Left cardiac atrium (tissue), 4 donors: Measurements from ENCODE around the gene GUCA1A. TPM values are rescaled to one million over a fixed set of nuclear protein-coding genes. Genes with fewer than 3 reads are reported as not detected.

Experiments used
- ATAC-seq, 2 donors: fragments of 200-7000 bp; cut with Tn5 transposase; one replicate each; pipeline ENCODE4 v1.9.1; 2020; ENCODE audit warnings: mild to moderate bottlenecking in 2 of 2, moderate library complexity in 2 of 2
- DNase-seq: peaks from one replicate; pipeline ENCODE4 v3.0.0-alpha.2; 2020
- intact Hi-C, 2 donors: fragments of 100-400 bp; cut with DNase I; formaldehyde crosslinking; loops; one replicate each; pipeline versions ENCODE4 v1.14.1 to v1.15.1; 2022 to 2023
- long read RNA-seq: library from polyadenylated mRNA; unstranded; transcript quantifications from one replicate; pipeline ENCODE4 v2.0.0, GENCODE V29; 2021
- total RNA-seq, 2 donors: library from RNA; stranded (reverse); fragmentation: NEBNext Ultra II Directional; extraction: Animal tissue kit (Norgen Biotek cat#: 25700); gene quantifications; one replicate each; pipeline ENCODE4 v1.2.1, GENCODE V29; 2021
- donor health status: DM: no; HTN: yes; CAD: no.
- donor health status: DM: no; HTN: yes; CAD: no; lungs with severe emphysema.
- donor health status: DM: yes; HTN: yes; CAD: no.
- donor health status: Dilated cardiomyopathy.

The GUCA1A gene
- total RNA-seq = not detected
- long read RNA-seq = 0 reads

DNA sequence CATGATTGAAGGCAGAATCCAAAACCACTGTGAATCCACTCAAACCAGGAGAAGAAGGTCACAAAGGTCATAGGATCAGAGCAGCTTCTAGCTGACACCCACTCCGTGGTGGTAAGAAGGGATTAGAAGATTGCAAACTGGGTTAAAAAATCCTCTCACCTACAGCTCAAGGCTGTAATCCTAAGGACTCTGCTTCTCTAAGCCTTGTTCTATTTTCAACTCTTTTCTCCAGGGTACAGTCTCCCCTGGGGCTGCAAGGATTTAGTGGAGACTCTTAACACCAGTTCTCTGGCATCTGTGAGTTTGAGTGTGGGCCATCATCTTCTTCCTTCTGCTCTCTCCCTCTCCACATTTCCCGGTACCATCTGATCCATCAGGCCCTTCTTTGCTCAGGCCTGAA, at the start of gene GUCA1A:
GUCA1A (plus strand) TSS at position 264 of the 400 bp plus-strand sequence. CDS start 250 bp downstream, outside the sequence.
- intact Hi-C loops = no loop called here
- ATAC-seq = no peak
- no peak for DNase-seq

DNA sequence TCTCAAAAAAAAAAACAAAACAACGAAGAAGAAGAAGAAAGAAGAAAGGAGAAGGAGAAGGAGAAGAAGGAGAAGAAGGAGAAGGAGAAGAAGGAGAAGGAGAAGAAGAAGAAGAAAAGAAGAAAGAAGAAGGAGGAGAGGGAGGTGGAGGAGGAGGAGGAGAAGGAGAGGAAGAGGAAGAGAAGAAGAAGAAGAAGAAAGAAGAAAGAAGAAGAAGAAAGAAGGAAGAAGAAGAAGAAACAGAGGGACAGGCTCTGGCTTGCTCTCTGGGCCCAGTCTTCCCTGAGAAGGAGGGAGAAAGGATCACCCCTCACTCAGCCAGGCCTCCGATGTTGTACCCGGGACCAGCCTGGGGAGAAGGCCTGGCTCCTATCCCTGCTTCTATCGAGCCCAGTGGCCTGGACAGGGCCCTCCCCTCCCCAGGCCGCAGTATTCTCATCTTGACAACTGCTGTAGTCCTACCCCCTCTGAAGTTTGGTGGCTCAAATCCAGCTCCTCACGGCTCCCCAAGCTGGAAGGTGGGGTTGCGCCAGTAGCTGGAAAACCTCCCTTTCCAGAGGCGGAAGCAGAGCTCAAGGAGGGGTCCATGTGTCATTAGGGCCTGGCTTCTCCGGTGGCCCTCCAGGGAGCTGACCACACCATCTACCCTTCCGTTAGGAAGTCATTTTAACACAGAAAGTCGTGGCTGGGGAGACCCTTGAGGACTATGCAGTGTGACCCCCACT, 49.6 kb upstream of the GUCA1A start:
- intact Hi-C loops = no loop called here
- DNase-seq = no peak
- ATAC-seq = no peak

DNA sequence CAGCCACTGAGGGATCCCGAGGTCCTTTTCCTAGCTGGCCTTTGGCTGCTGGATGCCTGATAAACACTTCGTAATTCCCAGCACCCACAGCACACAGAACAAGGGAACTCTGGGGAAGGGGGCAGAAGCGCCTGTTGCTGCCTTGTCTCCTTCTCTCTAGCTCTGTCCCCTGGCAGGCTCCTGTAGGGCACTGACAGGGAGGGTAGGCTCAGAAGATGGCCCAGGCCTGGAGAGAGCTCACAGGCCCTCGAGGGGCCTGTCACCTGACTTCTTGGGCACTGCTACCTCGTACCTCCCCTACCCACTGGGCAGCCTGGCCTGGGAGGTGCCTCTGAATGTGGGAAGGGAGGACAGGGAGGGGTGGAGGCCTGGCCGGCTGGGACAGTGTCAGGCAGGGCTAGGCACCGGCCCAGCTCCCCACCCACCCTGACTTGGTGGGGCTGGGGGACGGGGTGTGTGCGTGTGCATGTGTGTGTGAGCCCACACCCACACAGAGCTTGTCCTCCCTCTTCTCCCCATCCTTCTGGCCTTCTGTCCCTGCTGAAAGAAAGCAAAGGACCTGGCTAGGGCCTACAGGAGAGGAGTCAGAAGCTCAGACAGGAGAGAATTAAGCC, 48.8 kb upstream of the GUCA1A start:
- intact Hi-C loops = no loop called here
- DNase-seq (no peak), ATAC-seq (peak; percentile 8 to 10)

DNA sequence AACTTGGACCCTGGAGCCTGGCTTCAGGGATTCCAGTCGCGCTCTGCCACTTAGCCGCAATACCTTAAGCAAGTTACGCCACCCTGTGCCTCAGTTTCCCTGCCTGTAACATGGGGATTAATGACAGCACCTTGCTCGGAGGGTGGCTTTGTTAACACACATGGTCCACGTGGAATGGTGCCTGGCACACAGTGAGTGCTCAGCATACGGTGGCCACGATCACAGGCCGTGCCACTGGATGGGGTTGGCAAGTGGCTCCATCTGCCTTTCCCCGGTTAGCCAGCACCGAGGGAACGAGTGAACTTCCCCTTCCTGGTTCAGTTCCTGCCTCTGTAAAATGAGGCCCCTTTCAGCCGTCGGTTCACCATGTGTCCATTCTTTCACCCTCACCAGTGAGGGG, 47.9 kb upstream of the GUCA1A start:
- intact Hi-C loops = no loop called here
- no peak for ATAC-seq
- DNase-seq = no peak

DNA sequence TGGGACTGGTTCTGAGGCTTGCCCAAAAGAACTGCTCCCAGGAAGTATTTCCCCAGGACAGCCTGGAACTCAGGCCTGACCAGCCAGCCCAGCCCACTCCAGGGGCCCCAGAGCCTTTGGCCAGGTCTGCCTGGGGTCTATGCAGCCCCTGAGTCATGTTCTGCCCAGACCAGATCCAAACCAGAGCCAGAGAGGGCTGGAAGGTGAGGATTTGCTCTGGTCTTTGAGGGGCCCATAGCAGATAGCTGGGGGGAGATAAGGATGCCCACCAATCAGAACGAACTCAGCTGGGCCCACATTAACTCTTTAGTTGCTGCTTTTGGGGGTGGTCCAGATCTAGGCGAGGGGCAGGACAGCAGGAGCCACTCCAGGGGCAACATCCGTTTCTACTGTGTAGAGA, 47.5 kb upstream of the GUCA1A start:
- ATAC-seq (no peak), DNase-seq (no peak)
- intact Hi-C loops = no loop called here

DNA sequence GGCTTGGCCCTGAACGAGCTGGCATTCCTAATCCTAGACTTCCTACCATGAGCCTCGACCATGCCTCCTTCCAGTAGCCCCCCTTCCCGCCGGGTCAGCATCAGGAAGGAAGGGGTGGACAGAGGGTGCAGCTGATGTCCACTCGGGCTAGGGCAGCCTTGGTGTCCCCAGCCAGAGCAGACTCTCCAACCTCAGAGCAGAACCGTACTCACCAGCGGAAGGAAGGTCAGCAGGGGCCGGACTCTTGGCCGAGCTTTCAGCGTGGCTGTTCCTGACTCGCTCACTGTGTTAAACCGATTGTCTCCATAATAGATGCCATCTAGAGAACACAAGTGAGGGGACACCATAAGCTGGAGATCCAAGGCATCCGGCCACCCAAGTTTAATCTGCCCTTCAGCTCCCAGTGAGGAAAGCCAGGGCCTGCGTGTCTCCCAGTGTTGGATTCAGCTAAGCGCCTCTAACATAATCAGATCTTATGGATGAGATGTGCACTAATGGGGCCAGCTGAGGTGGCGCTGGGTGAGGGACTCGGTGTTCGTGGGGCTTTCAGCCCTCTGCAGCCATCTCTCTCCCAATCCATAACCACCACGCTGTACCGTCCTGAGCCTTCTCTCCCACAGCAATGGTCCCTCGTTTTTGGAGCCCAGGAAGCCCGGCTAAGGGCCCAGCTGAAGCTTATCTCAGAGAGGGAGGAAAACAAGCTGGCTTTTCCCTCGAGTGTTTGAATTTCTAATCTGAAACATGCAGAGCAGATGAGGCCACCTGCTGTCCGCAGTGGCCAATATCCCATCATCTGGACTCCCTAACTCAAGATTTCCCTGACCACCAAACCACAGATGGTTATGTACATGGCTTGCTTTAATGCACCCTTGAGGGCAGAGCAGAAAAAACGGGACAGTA, 44.5 kb upstream of the GUCA1A start:
- intact Hi-C loops = no loop called here
- ATAC-seq (peak; percentile 37 to 50), DNase-seq (peak; percentile 45)

DNA sequence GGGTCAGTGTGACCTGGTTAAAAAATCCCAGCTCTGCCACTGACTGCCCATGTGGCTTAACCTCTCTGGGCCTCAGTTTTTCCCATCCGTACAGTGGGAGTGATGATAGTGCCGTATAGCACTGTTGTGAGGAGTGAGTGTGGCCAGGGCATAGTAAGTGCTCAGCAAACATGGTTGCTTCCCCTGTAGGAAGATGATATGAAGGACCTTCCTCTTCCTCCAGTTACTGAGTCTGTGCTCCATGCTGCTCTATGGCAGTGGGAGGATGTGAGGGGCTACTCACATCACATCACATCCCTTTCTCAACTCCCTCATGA, 43.8 kb upstream of the GUCA1A start:
- ATAC-seq (no peak), DNase-seq (no peak)
- intact Hi-C loops = no loop called here

DNA sequence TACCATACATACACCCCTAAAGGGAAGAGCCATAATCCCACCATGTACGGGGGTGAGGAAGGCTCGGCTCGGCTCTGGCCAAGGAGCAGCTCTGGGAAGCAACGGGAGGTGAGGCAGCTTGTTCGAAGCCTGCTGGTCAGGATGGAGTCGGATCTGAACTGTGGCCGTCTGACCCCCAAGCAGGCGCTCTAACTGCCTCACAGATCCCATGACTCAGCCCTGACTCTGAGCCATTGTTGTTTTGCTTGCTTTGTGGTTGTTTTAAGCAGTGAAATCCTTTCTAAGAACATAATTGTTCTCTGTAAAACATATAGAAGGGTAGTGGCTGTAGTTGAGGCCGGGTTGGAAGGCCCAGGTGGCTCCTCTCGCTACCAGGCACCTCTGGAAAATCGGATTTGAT, 41.6 kb upstream of the GUCA1A start:
- no peak for DNase-seq
- ATAC-seq = no peak
- intact Hi-C loops = no loop called here

DNA sequence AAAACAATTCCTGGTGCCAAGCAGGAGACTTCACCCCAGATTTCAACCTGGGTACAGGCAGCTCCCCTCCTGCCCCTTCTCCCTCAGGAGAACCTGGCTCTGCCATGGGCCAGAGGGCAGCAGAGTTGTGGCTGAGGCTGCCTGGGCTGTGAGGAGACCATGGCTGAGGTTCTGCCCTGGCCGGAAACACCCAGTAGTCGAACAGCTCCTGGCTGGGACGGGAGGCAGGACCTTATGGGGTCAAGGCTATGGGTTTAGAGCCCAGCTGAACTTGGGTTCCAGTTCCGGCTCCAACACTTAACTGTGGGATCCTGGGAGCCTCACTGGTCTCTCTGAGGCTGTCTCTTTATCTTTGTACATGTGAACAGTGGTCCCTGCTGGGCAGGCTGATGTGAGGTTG, 39.2 kb upstream of the GUCA1A start:
- ATAC-seq (no peak), DNase-seq (no peak)
- intact Hi-C loops = no loop called here

DNA sequence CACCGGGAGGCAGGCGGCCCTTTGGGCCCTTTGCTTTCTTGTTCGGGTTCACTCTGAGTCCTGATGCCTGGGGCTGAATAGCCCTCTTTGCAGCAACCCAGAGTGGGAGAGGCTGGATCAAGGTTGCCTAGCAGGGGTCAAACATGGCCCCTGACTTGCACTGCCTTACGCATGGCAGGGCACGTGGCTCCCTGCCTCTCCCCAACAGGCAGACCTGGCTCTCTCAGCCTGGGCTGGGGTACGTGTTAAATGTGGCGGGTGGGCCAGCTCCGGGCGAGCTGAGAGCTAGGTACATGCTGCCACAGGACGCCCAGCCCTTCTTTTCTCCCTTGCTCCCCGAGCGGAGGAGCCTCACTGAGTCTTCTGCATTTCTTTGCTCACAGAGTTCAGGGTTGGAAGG, 38.0 kb upstream of the GUCA1A start:
- intact Hi-C loops = no loop called here
- no peak for ATAC-seq
- DNase-seq = no peak

DNA sequence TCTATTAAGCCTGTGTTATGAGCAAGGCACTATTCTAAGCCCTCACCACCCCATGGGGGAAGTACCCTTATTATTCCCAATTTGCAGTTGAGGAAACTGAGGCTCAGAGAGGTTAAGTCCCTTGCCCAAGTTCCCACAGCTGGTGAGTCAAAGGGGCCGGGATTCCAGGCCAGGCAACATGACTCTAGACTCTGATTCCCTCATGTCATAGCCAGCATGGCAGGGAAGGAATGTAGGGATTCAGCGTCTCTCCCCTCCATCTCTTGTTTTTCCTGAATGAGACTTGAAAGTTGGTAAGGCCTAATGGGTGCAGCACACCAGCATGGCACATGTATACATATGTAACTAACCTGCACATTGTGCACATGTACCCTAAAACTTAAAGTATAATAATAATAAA, 37.4 kb upstream of the GUCA1A start:
- no peak for DNase-seq
- intact Hi-C loops = no loop called here
- no peak for ATAC-seq

DNA sequence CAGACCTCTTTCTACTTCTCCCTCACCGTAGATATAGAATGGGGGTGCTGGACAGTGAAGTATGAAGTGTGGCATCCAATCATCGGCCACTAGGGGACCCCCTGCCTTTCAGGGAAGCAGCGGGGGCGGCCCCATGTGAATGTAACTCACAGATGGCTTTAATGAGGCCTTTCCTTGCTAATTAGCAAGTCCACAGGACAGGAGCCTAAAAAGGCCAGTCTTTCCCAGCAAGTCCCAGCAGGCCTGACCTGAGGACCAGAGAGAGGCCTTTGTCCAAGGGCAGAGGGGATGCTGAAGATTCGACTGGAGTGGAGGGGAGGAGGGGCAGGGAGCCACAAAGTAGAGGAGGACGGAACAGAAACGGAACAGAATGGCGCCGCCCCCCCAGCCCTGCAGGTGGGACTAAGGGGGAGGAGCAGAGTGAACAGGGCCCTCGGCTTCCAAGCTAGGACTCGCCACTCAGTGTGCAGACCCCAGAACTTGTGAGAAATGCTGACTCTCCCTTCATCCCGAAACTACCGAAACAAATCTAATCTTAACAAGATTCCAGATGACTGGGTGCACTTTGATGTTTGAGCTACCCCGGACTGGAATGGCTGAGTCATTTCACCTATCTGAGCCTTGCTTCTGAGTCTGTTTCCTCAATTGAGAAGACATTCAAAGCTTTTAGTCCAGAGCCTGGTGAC, 36.5 kb upstream of the GUCA1A start:
- intact Hi-C loops = no loop called here
- ATAC-seq (peak in 1 of 2 donors; percentile 45), DNase-seq (no peak)

DNA sequence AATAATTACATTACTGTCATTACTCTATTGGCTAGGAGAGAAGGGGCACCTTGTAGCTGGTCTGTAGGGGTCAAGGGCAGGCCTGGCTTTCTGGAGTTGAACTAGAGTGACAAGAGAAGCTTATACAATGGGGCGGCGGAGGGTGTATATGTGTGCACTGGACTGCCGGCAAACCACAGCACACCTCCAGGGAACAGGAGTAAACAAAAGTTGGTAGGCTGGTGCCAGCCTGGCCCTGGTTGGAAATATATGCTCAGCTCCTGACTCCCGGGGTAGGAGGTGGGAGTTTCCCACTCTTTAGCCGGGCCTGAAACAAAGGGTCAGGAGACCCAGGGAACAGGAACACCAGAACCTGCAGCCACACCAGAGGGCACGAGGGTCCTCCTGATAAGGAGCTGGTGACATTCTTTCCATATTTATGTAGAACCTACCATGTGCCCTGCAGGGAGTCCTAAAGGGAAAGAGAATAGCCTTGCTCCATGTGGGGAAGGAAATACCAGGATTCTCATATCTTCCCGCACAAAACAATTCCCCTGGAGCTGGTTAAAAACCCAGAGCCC, 35.9 kb upstream of the GUCA1A start:
- DNase-seq (no peak), ATAC-seq (no peak)
- intact Hi-C loops = no loop called here

DNA sequence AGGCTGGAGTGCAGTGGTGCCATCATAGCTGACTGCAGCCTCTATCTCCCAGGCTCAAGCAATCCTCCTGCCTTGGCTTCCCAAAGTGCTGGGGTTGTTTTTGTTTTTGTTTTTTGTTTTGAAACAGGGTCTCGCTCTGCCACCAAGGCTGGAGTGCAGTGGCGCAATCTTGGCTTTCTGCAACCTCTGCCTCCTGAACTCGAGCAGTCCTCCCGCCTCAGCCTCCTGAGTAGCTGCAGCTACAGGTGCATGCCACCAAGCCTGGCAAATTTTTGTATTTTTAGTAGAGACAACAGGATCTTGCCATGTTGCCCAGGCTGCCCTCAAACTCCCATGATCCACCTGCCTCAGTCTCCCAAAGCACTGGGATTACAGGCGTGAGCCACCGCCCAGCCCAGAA, 35.0 kb upstream of the GUCA1A start:
- DNase-seq (no peak), ATAC-seq (no peak)
- intact Hi-C loops = no loop called here

DNA sequence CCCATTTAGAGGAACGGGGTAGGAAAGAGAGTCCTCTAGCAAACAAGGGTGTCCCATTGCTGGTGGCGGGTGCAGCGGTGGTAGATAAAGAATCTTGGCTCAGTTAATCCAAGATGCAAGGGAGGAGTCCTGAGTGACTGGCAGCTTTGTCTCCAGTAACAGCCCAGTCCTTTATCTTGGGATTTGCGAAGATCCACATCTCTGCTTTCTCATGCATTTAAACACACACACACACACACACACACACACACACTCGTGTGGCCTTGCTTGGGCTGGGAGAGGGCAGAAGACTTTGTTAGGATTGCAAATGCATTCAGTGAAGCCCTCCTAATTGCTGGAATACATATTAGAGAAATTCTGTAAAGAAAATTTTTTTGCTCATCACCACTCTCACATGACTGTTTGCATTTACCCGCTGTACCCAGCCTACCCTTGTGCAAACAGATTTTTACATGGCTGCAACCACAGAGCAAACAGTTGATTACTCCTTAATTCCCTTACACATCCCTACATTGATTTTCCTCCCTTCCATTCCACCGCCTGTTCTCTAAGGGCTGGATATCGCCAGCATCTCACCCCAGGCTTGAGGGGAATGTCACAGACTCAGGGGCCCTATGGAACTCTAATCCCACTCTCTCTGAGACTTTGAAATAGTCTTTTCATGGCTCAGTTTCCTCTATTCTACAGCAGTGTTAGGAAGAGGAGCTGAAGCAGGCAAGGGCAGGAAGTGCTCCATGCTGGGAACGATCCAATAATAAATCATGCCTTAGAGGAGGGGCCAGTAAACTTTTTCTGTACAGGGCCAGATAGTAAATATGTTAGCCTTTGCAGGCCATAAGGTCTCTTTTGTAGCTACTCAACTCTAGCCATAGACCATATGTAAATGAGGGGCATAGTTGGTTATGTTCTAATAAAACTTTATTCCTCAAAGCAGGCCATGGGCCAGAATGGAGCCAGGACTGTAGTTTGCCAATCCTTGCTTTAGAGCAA, 34.2 kb upstream of the GUCA1A start:
- intact Hi-C loops = no loop called here
- ATAC-seq = no peak
- DNase-seq = no peak

DNA sequence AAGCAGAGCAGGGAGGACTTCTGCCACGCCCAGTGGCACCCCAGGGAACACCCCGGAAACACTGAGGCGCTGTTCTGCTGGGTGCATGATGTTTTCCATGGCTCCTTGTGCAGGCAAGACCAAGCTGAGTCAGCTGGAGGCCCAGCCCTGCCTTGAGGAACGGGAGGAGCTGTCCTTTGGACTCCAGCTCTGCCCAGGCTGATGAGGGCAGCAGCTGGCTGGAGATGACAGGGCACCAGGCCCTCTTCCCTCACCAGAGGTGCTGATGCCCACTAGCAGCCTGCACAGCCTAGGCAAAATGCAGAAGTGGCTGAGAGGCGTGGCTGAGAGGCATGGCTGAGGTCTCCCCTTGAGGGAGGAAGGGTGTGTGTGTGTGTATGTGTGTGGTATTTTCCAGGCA, 33.1 kb upstream of the GUCA1A start:
- ATAC-seq (peak in 1 of 2 donors; percentile 26), DNase-seq (no peak)
- intact Hi-C loops = no loop called here

DNA sequence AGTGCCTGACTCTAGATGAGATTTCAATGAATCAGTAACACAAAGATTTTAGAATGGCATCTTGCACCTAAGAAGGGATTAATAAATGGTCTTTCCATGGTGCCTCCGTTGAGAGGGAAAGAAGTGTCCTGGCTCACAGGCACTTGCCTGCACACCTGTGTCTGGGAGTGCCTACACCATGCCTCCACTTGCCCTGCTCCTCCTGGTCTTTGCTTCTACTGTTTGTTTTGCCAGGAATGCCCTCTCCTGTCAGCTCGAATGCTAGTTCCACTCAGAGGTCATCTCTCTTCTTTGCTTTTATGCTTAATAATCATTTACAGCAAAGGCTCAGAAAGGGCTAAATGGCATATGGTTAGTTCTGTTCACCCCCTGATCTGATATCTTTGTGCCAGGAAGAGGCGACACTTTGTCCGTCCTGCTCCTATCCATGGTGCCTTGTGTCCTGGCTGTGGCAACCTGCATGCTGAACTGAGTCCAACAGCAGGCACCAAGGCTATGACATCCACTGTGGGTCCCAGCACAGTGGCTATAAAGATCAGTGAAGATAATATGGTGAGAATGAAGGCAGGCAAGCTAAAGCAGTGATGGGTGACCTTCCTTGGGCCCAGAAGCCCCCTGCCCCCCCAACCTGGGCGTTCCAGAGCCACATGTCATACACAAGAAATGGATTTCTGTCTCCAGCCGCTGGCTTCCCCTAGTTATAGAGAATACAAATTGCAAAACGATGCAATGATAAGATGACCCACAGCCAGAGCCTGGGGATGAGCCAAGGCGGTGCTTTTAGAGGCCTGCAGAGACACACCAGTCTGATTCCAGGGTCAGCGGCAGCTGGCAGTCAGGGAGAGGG, 32.2 kb upstream of the GUCA1A start:
- intact Hi-C loops = no loop called here
- DNase-seq (no peak), ATAC-seq (peak in 1 of 2 donors; percentile 12)
